SK-N-SH (cell line): ENCODE measurements around the gene MAPK8IP3. TPM values are rescaled to one million over a fixed set of nuclear protein-coding genes. Genes with fewer than 3 reads are reported as not detected.

Experiments
- CTCF ChIA-PET: fragments of 300-600, 350-600 bp; formaldehyde crosslinking; extraction: SDS; loops from one replicate; lab custom pipeline; 2021; lab: Yijun Ruan, JAX
- POLR2A ChIA-PET: fragments of 350-600 bp; sonication (Branson Sonifier 250); formaldehyde crosslinking; extraction: SDS; loops from one replicate; lab custom pipeline; 2020; ENCODE audit warnings: antibody characterized with exemption, inconsistent platforms; lab: Yijun Ruan, JAX
- DNase-seq: peaks from one replicate; pipeline ENCODE4 v3.0.0; 2012
- H2AFZ ChIP-seq: fragments of 200-600 bp; sonication (generic); 2 replicates; pipeline ENCODE4 v1.8.1; 2016; ENCODE audit warnings: antibody characterized with exemption, mild to moderate bottlenecking, low read depth
- H3F3A ChIP-seq: fragments of 200-600 bp; sonication (generic); replicated peaks from 2 replicates; pipeline ENCODE3; 2016; ENCODE audit warnings: antibody characterized with exemption, mild to moderate bottlenecking; ENCODE audit not compliant: insufficient read depth
- H3K27ac ChIP-seq, 2 experiments: fragments of 200-500 bp in 1 of 2; fragments of 200-600 bp in 1 of 2; sonication (Bioruptor generic) in 1 of 2; sonication (generic), shearing (Covaris generic) in 1 of 2; 2 replicates each; pipeline versions ENCODE4 v1.5.1 to v1.6.1; 2014 to 2016; ENCODE audit warnings: low read depth in 2 of 2, inconsistent platforms in 1 of 2, low read length in 1 of 2, mild to moderate bottlenecking in 1 of 2, mixed read lengths in 1 of 2
- H3K27me3 ChIP-seq: fragments of 200-600 bp; sonication (generic), shearing (Covaris generic); 2 replicates; pipeline ENCODE4 v1.6.1; 2016; ENCODE audit warnings: mixed run types; ENCODE audit not compliant: insufficient read depth
- H3K36me3 ChIP-seq, 2 experiments: fragments of 200-500 bp in 1 of 2; fragments of 200-600 bp in 1 of 2; sonication (Bioruptor generic) in 1 of 2; sonication (generic) in 1 of 2; replicated peaks in 1 of 2; 2 replicates each; pipeline versions ENCODE3 to v1.5.1; 2014 to 2016; ENCODE audit warnings: low read length in 1 of 2, mild to moderate bottlenecking in 1 of 2; ENCODE audit not compliant: insufficient read depth in 2 of 2, control insufficient read depth in 1 of 2
- H3K4me1 ChIP-seq, 2 experiments: fragments of 200-500 bp in 1 of 2; fragments of 200-600 bp in 1 of 2; sonication (Bioruptor generic) in 1 of 2; sonication (generic), shearing (Covaris generic) in 1 of 2; 2 replicates each; pipeline versions ENCODE4 v1.5.1 to v1.6.1; 2014 to 2016; ENCODE audit warnings: low read depth in 1 of 2, low read length in 1 of 2, mixed run types in 1 of 2; ENCODE audit not compliant: insufficient read depth in 2 of 2, control insufficient read depth in 1 of 2
- H3K4me2 ChIP-seq: fragments of 200-600 bp; sonication (generic), shearing (Covaris generic); 2 replicates; pipeline ENCODE4 v1.6.1; 2017; ENCODE audit warnings: mixed run types
- H3K4me3 ChIP-seq, 2 experiments: fragments of 200-500 bp in 1 of 2; fragments of 200-600 bp in 1 of 2; sonication (Bioruptor generic) in 1 of 2; sonication (generic), shearing (Covaris generic) in 1 of 2; 2 replicates each; pipeline versions ENCODE4 v1.5.1 to v1.8.1; 2014 to 2016; ENCODE audit warnings: low read depth in 2 of 2, inconsistent platforms in 1 of 2, low read length in 1 of 2, mild to moderate bottlenecking in 1 of 2, mixed read lengths in 1 of 2, moderate library complexity in 1 of 2
- H3K79me2 ChIP-seq: fragments of 200-600 bp; sonication (generic); 2 replicates; pipeline ENCODE4 v1.8.1; 2017; ENCODE audit warnings: mild to moderate bottlenecking; ENCODE audit not compliant: insufficient read depth
- H3K9ac ChIP-seq: fragments of 200-600 bp; sonication (generic); 2 replicates; pipeline ENCODE4 v1.6.1; 2017; ENCODE audit warnings: mixed run types
- H3K9me2 ChIP-seq: fragments of 200-600 bp; sonication (generic); 2 replicates; pipeline ENCODE4 v1.6.1; 2017; ENCODE audit warnings: mixed run types
- H3K9me3 ChIP-seq: fragments of 200-600 bp; sonication (generic); 2 replicates; pipeline ENCODE4 v1.6.1; 2017; ENCODE audit warnings: mixed run types, mild to moderate bottlenecking, moderate library complexity
- H4K20me1 ChIP-seq: fragments of 200-600 bp; sonication (generic); 2 replicates; pipeline ENCODE4 v1.6.1; 2017; ENCODE audit warnings: mild to moderate bottlenecking, mixed run types; ENCODE audit not compliant: insufficient read depth
- CHD2 ChIP-seq: fragments of 150-350 bp; IDR thresholded peaks from 2 replicates; pipeline ENCODE4 v1.6.1; 2018; ENCODE audit warnings: low read length; ENCODE audit not compliant: partially characterized antibody
- ELF1 ChIP-seq: IDR thresholded peaks from 2 replicates; pipeline ENCODE4 v1.4.0; 2012
- FOSL2 ChIP-seq: IDR thresholded peaks from 2 replicates; pipeline ENCODE4 v1.4.0; 2012; ENCODE audit warnings: low read depth, mild to moderate bottlenecking, moderate library complexity, borderline replicate concordance
- FOXJ3 ChIP-seq: sonication (generic); formaldehyde crosslinking; IDR thresholded peaks from 2 replicates; pipeline ENCODE4 v1.5.1; 2020; ENCODE audit warnings: mild to moderate bottlenecking, missing genetic modification reagents
- GABPA ChIP-seq: IDR thresholded peaks from 2 replicates; pipeline ENCODE4 v1.4.0; 2012; ENCODE audit warnings: low read depth, mild to moderate bottlenecking
- JUND ChIP-seq: IDR thresholded peaks from 2 replicates; pipeline ENCODE4 v1.4.0; 2012
- MXI1 ChIP-seq: IDR thresholded peaks from 2 replicates; pipeline ENCODE4 v1.6.1; 2012; ENCODE audit warnings: mild to moderate bottlenecking, low read depth, low read length, improper control_type of control experiment
- RAD21 ChIP-seq: IDR thresholded peaks from 2 replicates; pipeline ENCODE4 v1.6.1; 2012; ENCODE audit warnings: mild to moderate bottlenecking, low read length
- RFX5 ChIP-seq: IDR thresholded peaks from 2 replicates; pipeline ENCODE4 v1.6.1; 2012; ENCODE audit warnings: mild to moderate bottlenecking, improper control_type of control experiment, low read length
- RXRA ChIP-seq: IDR thresholded peaks from 2 replicates; pipeline ENCODE4 v1.4.0; 2012; ENCODE audit warnings: low read depth, mild to moderate bottlenecking, borderline replicate concordance
- SMC3 ChIP-seq: IDR thresholded peaks from 2 replicates; pipeline ENCODE4 v1.6.1; 2012; ENCODE audit warnings: low read depth, low read length, improper control_type of control experiment
- TCF12 ChIP-seq: IDR thresholded peaks from 2 replicates; pipeline ENCODE4 v1.4.0; 2012
- YY1 ChIP-seq: IDR thresholded peaks from 2 replicates; pipeline ENCODE4 v1.4.0; 2012; ENCODE audit warnings: low read depth, mild to moderate bottlenecking
- WGBS: methylation state at CpG from one replicate; pipeline ENCODE4 v1.1.6; 2017; ENCODE audit warnings: low lambda C conversion rate; 5-methylcytosine and 5-hydroxymethylcytosine counted together
- polyA plus RNA-seq, 3 experiments: library from polyadenylated mRNA; depleted of rRNA; stranded (reverse); fragments of >200 nt; gene quantifications; 2 replicates each; pipeline ENCODE4 v1.2.3, GENCODE V29; 2012
- TF ChIP-seq, protein P1 (sequence below): fragments of 150-350 bp; IDR thresholded peaks from 2 replicates; pipeline ENCODE4 v1.6.1; 2017; ENCODE audit warnings: antibody characterized with exemption, low read length, low read depth, borderline replicate concordance
- TF ChIP-seq, protein P2 (sequence below): fragments of 200-600 bp; sonication (generic); IDR thresholded peaks from 2 replicates; pipeline ENCODE4 v1.6.1; 2017; ENCODE audit warnings: antibody characterized with exemption, mild to moderate bottlenecking, moderate library complexity
- TF ChIP-seq, protein P3 (sequence below): IDR thresholded peaks from 2 replicates; pipeline ENCODE4 v1.4.0; 2012; ENCODE audit warnings: low read depth, borderline replicate concordance
- TF ChIP-seq, protein P4 (sequence below): IDR thresholded peaks from 2 replicates; pipeline ENCODE4; 2012

The MAPK8IP3 gene
- polyA plus RNA-seq, 1 of the 3 experiments (the other 2 are of a cell fraction) = 57.3 TPM

DNA sequence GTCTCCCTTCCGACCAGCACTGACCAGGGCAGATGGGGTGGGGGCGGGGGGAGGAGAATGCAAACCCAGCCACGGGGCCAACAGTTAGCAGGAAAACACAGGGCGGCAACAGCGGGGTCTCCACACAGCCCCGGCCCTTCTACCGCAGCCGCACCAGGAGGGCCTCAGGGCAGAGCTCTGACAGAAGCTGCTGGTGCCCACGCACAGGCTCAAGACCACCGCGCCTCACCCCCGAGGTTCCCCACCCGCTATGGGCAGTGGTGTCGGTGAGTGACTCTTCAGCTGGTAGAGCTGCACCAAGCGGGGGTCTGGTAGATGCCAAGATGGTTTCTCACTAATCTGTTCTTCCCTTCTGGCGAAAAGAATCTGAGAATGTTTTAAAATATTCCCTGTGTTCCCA is 104.5 kb downstream of the MAPK8IP3 start:
- Histone ChIP-seq H3K9me2 (no peaks in the 10 kb centered on the region), H3K27ac (no peak overlapping the region), H4K20me1 (no peaks in the 10 kb centered on the region), H3F3A (peaks cover 7% of the 10 kb centered on the region), H3K4me1 (no peaks in the 10 kb centered on the region), H3K36me3 (peaks cover 6 to 11% of the 10 kb centered on the region in 2 experiments), H2AFZ (no peak overlapping the region), H3K4me2 (no peak overlapping the region), H3K9me3 (no peaks in the 10 kb centered on the region), H3K9ac (no peak overlapping the region), H3K4me3 (no peak overlapping the region), H3K27me3 (no peaks in the 10 kb centered on the region), H3K79me2 (peaks cover 4% of the 10 kb centered on the region; the same call in 1 of the 2 replicates)
- POLR2A ChIA-PET = no interaction called here
- no peak for DNase-seq
- TF ChIP-seq, protein P1, sequence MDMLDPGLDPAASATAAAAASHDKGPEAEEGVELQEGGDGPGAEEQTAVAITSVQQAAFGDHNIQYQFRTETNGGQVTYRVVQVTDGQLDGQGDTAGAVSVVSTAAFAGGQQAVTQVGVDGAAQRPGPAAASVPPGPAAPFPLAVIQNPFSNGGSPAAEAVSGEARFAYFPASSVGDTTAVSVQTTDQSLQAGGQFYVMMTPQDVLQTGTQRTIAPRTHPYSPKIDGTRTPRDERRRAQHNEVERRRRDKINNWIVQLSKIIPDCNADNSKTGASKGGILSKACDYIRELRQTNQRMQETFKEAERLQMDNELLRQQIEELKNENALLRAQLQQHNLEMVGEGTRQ = no peak
- no peak for TF ChIP-seq FOSL2
- CTCF ChIA-PET = interaction anchor here (1.0 to 1.6 kb wide), 2 partner anchors 119 to 133 kb away, joined by 3 to 4 read pairs; partner anchors contain the start of gene MSRB1
- WGBS = 92% methylated on average over 6 of the region's 16 CpGs

DNA sequence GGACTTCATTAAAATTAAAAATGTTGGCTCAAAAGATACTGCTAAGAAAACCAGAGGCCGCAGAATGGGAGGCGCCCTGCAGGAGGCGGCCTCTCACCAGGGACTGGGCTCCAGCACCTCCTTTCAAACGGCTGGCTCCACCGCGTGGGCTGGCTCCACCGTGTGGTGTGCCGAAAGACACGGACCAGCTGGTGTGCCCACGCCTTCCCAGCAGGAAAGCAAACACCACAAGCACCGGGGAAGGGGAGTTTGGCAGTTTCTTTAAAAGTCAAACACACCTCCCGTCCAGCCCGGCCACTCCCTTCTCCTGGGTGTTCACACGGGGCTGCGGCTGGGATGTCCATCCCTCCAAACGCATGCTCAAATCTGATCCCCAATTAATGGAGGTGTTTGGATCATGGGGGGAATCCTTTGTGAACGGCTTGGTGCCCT is 106.8 kb downstream of the MAPK8IP3 start:
- Histone ChIP-seq H3K4me1 (no peaks in the 10 kb centered on the region), H3K79me2 (peaks cover 4% of the 10 kb centered on the region; the same call in 1 of the 2 replicates), H3K27me3 (no peaks in the 10 kb centered on the region), H4K20me1 (no peaks in the 10 kb centered on the region), H3K4me2 (no peak overlapping the region), H3K27ac (no peak overlapping the region), H2AFZ (no peak overlapping the region), H3K4me3 (no peak overlapping the region), H3F3A (peaks cover 7% of the 10 kb centered on the region), H3K9me3 (no peaks in the 10 kb centered on the region), H3K9me2 (no peaks in the 10 kb centered on the region), H3K9ac (no peak overlapping the region), H3K36me3 (peaks cover 0 to 20% of the 10 kb centered on the region in 2 experiments)
- WGBS = 75% methylated on average over 15 of the region's 17 CpGs
- DNase-seq = peak; percentile 84
- ChIA-PET CTCF (interaction anchor here (0.7 to 2.0 kb wide), 3 partner anchors 14 to 654 kb away, joined by 3 to 7 read pairs (median 3); partner anchors contain the start of genes FAHD1 and HAGH), POLR2A (interaction anchor here (1.3 kb wide), 1 partner anchor 14 kb away, joined by 3 read pairs; the partner anchor contains the start of genes FAHD1 and HAGH)
- TF ChIP-seq RAD21 (peak; percentile 59), JUND (no peak), MXI1 (peak; percentile 47; the same call in 1 of the 2 replicates), SMC3 (peak; percentile 37)
- TF ChIP-seq, protein P2, sequence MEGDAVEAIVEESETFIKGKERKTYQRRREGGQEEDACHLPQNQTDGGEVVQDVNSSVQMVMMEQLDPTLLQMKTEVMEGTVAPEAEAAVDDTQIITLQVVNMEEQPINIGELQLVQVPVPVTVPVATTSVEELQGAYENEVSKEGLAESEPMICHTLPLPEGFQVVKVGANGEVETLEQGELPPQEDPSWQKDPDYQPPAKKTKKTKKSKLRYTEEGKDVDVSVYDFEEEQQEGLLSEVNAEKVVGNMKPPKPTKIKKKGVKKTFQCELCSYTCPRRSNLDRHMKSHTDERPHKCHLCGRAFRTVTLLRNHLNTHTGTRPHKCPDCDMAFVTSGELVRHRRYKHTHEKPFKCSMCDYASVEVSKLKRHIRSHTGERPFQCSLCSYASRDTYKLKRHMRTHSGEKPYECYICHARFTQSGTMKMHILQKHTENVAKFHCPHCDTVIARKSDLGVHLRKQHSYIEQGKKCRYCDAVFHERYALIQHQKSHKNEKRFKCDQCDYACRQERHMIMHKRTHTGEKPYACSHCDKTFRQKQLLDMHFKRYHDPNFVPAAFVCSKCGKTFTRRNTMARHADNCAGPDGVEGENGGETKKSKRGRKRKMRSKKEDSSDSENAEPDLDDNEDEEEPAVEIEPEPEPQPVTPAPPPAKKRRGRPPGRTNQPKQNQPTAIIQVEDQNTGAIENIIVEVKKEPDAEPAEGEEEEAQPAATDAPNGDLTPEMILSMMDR = peak; percentile 48

DNA sequence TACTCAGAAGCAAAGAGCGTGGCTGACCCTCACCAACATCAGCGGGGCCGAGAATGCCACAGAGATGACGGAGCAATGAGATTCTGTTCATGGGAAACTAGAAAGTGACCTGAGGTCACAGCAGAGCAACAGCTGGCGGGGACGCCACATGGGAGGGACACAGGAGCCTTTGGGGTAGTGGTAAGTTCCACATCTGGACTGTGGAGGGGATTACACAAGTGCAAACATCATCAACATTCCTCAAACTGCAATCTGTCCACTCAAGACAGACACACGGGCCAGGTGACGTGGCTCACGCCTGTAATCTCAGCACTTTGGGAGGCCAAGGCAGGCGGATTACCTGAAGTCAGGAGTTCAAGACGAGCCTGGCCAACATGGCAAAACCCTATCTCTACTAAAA is 109.5 kb downstream of the MAPK8IP3 start:
- Histone ChIP-seq H3K36me3 (peaks cover 0 to 14% of the 10 kb centered on the region in 2 experiments), H2AFZ (no peak overlapping the region), H3F3A (peaks cover 7% of the 10 kb centered on the region), H3K79me2 (peaks cover 4% of the 10 kb centered on the region; the same call in 1 of the 2 replicates), H3K9me3 (no peaks in the 10 kb centered on the region), H3K27me3 (no peaks in the 10 kb centered on the region), H3K27ac (no peak overlapping the region), H4K20me1 (no peaks in the 10 kb centered on the region), H3K9ac (no peak overlapping the region), H3K4me2 (no peak overlapping the region), H3K9me2 (no peaks in the 10 kb centered on the region), H3K4me3 (no peak overlapping the region), H3K4me1 (no peaks in the 10 kb centered on the region)
- ChIA-PET CTCF (no interaction called here), POLR2A (no interaction called here)
- 94% methylated on average over 10 of the region's 11 CpGs for WGBS
- no peak for DNase-seq
- TF ChIP-seq FOXJ3 = no peak
- TF ChIP-seq MXI1 = no peak
- TF ChIP-seq TCF12 = no peak
- no peak for TF ChIP-seq RXRA
- no peak for TF ChIP-seq CHD2
- TF ChIP-seq GABPA = no peak
- no peak for TF ChIP-seq ELF1
- no peak for TF ChIP-seq RFX5
- TF ChIP-seq RAD21 = no peak
- TF ChIP-seq, protein P3, sequence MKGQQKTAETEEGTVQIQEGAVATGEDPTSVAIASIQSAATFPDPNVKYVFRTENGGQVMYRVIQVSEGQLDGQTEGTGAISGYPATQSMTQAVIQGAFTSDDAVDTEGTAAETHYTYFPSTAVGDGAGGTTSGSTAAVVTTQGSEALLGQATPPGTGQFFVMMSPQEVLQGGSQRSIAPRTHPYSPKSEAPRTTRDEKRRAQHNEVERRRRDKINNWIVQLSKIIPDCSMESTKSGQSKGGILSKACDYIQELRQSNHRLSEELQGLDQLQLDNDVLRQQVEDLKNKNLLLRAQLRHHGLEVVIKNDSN = no peak
- TF ChIP-seq FOSL2 = no peak
- TF ChIP-seq YY1 = no peak
- TF ChIP-seq, protein P4, sequence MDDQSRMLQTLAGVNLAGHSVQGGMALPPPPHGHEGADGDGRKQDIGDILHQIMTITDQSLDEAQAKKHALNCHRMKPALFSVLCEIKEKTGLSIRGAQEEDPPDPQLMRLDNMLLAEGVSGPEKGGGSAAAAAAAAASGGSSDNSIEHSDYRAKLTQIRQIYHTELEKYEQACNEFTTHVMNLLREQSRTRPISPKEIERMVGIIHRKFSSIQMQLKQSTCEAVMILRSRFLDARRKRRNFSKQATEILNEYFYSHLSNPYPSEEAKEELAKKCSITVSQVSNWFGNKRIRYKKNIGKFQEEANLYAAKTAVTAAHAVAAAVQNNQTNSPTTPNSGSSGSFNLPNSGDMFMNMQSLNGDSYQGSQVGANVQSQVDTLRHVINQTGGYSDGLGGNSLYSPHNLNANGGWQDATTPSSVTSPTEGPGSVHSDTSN = no peak
